ENCODE results near the gene PRDM1. TPM values are rescaled to one million over a fixed set of nuclear protein-coding genes. Genes with fewer than 3 reads are reported as not detected.

The PRDM1 gene
- total and polyA plus RNA-seq, 2 of the 13 experiments (the other 11 are each of a cell fraction or from before 2014, with no cell fraction given), result 0.13 TPM; not detected in 1

DNA sequence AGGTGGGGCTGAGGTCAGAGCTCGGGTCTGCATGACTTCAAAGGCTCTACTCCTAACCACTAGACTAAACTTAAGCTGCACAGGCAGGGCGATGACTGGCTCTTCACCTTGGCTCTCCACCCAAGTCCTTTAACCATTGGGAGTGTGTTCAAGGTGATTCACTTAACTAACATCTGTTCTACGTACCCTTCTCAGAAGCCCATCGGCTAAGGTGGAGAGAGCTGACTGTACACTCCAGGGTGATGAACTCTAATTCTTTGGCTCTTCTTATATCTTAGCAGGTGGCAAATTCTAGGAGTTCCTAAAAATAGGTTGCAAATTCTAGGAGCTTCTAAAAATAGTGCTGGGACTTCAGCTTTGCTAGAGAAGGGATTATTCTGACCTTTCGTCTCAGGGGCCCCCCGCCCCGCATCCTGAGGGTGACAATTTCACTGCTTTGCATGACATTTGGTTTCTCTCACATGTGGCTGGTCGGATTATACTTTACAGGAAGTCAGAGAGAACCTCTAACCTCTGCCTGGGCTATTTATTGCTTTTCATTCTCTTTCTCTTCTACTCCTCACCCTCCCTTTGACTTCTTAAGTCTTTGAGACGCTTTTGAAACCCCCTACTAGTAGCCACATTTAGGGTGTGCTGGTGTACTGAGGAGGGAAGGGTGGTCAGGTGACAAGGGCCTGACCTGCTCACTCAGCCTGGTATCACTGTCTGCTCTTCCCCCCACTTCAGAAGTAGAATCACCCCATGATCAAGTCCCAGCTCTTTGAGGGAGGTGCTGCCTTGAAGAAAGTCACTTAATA lies 55.5 kb downstream of the PRDM1 start:
- Histone ChIP-seq H3K9me3 (ENCODE audit: low read length) (no peaks in the 10 kb centered on the region), H3K4me2 (ENCODE audit: low read depth, low read length) (no peak overlapping the region), H3K4me3 (replicated peaks in 1 of 3; ENCODE audit: insufficient read depth in 1 of 3, low read depth in 2 of 3, low read length in 3 of 3) (no peak overlapping the region), H3K79me2 (ENCODE audit: insufficient read depth, low read length) (no peaks in the 10 kb centered on the region), H3K9ac (ENCODE audit: insufficient read depth, low read depth, low read length) (no peak overlapping the region), H2AFZ (ENCODE audit: low read length) (no peak overlapping the region), H3K27ac (ENCODE audit: extremely low read length, insufficient read depth, low read length) (no peak overlapping the region), H3K36me3 (replicated peaks in 1 of 2; ENCODE audit: control insufficient read depth in 1 of 2, insufficient read depth in 2 of 2, low read length in 2 of 2) (no peaks in the 10 kb centered on the region), H4K20me1 (ENCODE audit: insufficient read depth, low read length) (no peaks in the 10 kb centered on the region), H3K27me3 (ENCODE audit: control insufficient read depth in 1 of 2, insufficient read depth in 2 of 2, low read length in 2 of 2) (peaks cover 2 to 17% of the 10 kb centered on the region in 2 experiments; a peak in 3 of 5 replicates), H3K4me1 (ENCODE audit: insufficient read depth, low read length) (no peaks in the 10 kb centered on the region)
- BruUV-seq (replicated peaks), result no TSS peak
- CTCF ChIA-PET (ENCODE audit: low intra/inter-chr PET ratio, low total read pairs), result no interaction called here
- no peak for FAIRE-seq
- POLR2A ChIA-PET, result no interaction called here
- TF ChIP-seq, protein P1, sequence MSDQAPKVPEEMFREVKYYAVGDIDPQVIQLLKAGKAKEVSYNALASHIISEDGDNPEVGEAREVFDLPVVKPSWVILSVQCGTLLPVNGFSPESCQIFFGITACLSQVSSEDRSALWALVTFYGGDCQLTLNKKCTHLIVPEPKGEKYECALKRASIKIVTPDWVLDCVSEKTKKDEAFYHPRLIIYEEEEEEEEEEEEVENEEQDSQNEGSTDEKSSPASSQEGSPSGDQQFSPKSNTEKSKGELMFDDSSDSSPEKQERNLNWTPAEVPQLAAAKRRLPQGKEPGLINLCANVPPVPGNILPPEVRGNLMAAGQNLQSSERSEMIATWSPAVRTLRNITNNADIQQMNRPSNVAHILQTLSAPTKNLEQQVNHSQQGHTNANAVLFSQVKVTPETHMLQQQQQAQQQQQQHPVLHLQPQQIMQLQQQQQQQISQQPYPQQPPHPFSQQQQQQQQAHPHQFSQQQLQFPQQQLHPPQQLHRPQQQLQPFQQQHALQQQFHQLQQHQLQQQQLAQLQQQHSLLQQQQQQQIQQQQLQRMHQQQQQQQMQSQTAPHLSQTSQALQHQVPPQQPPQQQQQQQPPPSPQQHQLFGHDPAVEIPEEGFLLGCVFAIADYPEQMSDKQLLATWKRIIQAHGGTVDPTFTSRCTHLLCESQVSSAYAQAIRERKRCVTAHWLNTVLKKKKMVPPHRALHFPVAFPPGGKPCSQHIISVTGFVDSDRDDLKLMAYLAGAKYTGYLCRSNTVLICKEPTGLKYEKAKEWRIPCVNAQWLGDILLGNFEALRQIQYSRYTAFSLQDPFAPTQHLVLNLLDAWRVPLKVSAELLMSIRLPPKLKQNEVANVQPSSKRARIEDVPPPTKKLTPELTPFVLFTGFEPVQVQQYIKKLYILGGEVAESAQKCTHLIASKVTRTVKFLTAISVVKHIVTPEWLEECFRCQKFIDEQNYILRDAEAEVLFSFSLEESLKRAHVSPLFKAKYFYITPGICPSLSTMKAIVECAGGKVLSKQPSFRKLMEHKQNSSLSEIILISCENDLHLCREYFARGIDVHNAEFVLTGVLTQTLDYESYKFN (CRISPR knock-in tag; conservative IDR thresholded peaks at IDR 0.05), result no peak
- TF ChIP-seq ZNF564 (CRISPR knock-in tag; IDR thresholded peaks at IDR 0.05), result no peak
- no peak for TF ChIP-seq ESRRA (CRISPR knock-in tag; IDR thresholded peaks at IDR 0.05; ENCODE audit: low read depth)
- TF ChIP-seq, protein P2, sequence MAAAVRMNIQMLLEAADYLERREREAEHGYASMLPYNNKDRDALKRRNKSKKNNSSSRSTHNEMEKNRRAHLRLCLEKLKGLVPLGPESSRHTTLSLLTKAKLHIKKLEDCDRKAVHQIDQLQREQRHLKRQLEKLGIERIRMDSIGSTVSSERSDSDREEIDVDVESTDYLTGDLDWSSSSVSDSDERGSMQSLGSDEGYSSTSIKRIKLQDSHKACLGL (CRISPR knock-in tag; IDR thresholded peaks at IDR 0.05), result no peak
- TF ChIP-seq, protein P3, sequence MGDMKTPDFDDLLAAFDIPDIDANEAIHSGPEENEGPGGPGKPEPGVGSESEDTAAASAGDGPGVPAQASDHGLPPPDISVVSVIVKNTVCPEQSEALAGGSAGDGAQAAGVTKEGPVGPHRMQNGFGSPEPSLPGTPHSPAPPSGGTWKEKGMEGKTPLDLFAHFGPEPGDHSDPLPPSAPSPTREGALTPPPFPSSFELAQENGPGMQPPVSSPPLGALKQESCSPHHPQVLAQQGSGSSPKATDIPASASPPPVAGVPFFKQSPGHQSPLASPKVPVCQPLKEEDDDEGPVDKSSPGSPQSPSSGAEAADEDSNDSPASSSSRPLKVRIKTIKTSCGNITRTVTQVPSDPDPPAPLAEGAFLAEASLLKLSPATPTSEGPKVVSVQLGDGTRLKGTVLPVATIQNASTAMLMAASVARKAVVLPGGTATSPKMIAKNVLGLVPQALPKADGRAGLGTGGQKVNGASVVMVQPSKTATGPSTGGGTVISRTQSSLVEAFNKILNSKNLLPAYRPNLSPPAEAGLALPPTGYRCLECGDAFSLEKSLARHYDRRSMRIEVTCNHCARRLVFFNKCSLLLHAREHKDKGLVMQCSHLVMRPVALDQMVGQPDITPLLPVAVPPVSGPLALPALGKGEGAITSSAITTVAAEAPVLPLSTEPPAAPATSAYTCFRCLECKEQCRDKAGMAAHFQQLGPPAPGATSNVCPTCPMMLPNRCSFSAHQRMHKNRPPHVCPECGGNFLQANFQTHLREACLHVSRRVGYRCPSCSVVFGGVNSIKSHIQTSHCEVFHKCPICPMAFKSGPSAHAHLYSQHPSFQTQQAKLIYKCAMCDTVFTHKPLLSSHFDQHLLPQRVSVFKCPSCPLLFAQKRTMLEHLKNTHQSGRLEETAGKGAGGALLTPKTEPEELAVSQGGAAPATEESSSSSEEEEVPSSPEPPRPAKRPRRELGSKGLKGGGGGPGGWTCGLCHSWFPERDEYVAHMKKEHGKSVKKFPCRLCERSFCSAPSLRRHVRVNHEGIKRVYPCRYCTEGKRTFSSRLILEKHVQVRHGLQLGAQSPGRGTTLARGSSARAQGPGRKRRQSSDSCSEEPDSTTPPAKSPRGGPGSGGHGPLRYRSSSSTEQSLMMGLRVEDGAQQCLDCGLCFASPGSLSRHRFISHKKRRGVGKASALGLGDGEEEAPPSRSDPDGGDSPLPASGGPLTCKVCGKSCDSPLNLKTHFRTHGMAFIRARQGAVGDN (CRISPR knock-in tag; IDR thresholded peaks at IDR 0.05), result no peak
- TF ChIP-seq, protein P4, sequence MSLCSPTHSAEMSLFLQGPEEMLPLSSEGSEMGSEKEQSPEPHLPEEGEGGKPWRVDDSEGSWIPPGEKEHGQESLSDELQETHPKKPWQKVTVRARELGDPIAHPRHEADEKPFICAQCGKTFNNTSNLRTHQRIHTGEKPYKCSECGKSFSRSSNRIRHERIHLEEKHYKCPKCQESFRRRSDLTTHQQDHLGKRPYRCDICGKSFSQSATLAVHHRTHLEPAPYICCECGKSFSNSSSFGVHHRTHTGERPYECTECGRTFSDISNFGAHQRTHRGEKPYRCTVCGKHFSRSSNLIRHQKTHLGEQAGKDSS (CRISPR knock-in tag; IDR thresholded peaks at IDR 0.05; ENCODE audit: borderline replicate concordance, low read depth), result no peak
- TF ChIP-seq, protein P5, sequence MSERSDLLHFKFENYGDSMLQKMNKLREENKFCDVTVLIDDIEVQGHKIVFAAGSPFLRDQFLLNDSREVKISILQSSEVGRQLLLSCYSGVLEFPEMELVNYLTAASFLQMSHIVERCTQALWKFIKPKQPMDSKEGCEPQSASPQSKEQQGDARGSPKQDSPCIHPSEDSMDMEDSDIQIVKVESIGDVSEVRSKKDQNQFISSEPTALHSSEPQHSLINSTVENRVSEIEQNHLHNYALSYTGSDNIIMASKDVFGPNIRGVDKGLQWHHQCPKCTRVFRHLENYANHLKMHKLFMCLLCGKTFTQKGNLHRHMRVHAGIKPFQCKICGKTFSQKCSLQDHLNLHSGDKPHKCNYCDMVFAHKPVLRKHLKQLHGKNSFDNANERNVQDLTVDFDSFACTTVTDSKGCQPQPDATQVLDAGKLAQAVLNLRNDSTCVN (CRISPR knock-in tag; IDR thresholded peaks at IDR 0.05; ENCODE audit: borderline replicate concordance), result no peak
- TF ChIP-seq ZSCAN20 (CRISPR knock-in tag; IDR thresholded peaks at IDR 0.05; ENCODE audit: borderline replicate concordance), result no peak
- no peak for TF ChIP-seq AHR (CRISPR knock-in tag; IDR thresholded peaks at IDR 0.05)
- TF ChIP-seq HHEX (CRISPR knock-in tag; IDR thresholded peaks at IDR 0.05), result no peak
- TF ChIP-seq ASH2L (IDR thresholded peaks at IDR 0.05; ENCODE audit: insufficient read length, low read depth, low read length), result no peak
- TF ChIP-seq ZNF720 (CRISPR knock-in tag; IDR thresholded peaks at IDR 0.05), result no peak
- TF ChIP-seq ARNTL (CRISPR knock-in tag; IDR thresholded peaks at IDR 0.05), result no peak
- intact Hi-C loops (cut with micrococcal nuclease; ENCODE audit: unreplicated experiment) (no loop called here), in situ Hi-C loops (cut with HindIII; ENCODE audit: extremely low pct_ligation_motif_present, low pct_unique_long_range_greater_than_20kb) (no loop called here)
- WGBS (ENCODE audit: low lambda C conversion rate), result 47% methylated on average over 9 of the region's 9 CpGs
- ATAC-seq, result no peak
- no peak for DNase-seq (ENCODE audit: low spot score)
